ENCODE measurements around the gene FBXO9.

GRCh38 chr6:53130569-53131290 is 65.5 kb downstream of the FBXO9 start:
- no peak for TF ChIP-seq CTCF (IDR thresholded peaks at IDR 0.05)
- TF ChIP-seq ZFX (IDR thresholded peaks at IDR 0.05; ENCODE audit: borderline replicate concordance), result no peak

All from 22Rv1 (cell line).